A549 treated with DMSO at 1 μM for 4 hours (cell line): Measurements from ENCODE around the gene PPP2R1A. TPM values are rescaled to one million over a fixed set of nuclear protein-coding genes. Genes with fewer than 3 reads are reported as not detected.

Experiments
- total RNA-seq: library from RNA; stranded (reverse); fragments of 200-300 nt; extraction: Qiagen RNA extraction; gene quantifications from 5 replicates; pipeline ENCODE4 v1.2.3, GENCODE V29; 2022; ENCODE audit warnings: low read depth

The PPP2R1A gene
- 209 to 320 TPM (median 294 TPM) in 5 replicates for total RNA-seq

GRCh38 chr19:52189735-52190486 lies at the start of gene PPP2R1A:
Gene PPP2R1A, plus strand, starts transcription at chr19:52190052. Its CDS starts 45 bp downstream, at chr19:52190097.

DNA sequence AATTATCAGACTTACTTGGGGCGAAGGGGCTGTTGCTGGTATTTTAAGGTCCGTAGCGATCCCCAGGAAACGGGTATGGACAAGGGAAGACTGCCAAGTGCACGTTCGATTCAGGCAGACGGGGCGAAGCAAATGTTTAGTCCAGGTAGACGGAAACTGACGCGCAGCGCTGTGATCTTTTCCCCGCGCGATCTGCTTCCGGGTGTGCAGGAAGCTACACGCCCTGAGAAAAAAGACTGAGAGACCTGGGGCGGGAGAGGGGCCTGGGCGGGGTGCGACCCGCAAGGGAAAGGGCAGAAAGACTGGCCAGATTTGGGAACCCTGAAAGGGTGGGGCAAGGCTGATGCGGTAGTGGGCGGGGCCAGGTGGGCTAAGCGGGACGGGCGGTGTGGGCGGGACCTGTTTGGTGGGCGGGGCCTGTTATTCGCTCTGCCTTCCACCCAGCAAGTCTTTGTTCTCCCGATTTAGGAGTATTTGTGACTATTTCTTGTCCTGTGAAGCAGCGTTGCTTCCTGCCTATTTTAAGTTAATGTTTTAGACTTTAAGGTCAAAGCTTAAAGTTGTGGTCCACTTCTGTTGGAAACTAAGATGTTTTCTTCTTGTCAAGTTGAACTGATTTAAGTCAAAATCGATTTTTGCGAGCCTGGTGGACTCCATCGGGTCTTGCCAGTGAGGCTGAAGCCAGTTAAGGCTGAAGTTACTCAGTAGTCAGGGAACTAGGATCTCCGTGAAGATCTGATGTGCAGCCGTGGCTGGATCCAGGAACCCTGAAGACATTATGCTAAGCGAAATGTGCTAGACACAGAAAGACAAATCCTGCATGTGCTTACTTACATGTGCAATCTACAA lies 18.3 kb upstream of the PPP2R1A start, which contains the start of gene ZNF836:
ZNF836 (minus strand) TSS at position 301 of the 849 bp plus-strand sequence. CDS start 3,549 bp downstream, outside the sequence.

GRCh38 chr19:52269338-52270261 lies 79.7 kb downstream of the PPP2R1A start, which contains the start of gene ZNF766:
Gene ZNF766, plus strand, starts transcription at chr19:52269587. Its CDS starts 27 bp downstream, at chr19:52269614.

Other genes starting within 250 kb of the PPP2R1A start
- 3.2 to 5.2 TPM (median 4.6 TPM) in 5 replicates for gene ZNF350, start 203.2 kb upstream of the PPP2R1A start, total RNA-seq
- gene ZNF615, start 181.8 kb upstream of the PPP2R1A start, total RNA-seq = 3.1 to 5.5 TPM (median 4.6 TPM) in 5 replicates
- 2.8 to 4.6 TPM (median 3.7 TPM) in 5 replicates for gene ZNF614, start 161.7 kb upstream of the PPP2R1A start, total RNA-seq
- gene ZNF432, start 141.2 kb upstream of the PPP2R1A start, total RNA-seq = 1.7 to 2.0 TPM (median 1.9 TPM) in 5 replicates
- 1.7 to 2.8 TPM (median 2.3 TPM) in 5 replicates for gene ZNF841, start 94.3 kb upstream of the PPP2R1A start, total RNA-seq
- 0.51 to 1.3 TPM (median 0.61 TPM) in 5 replicates for gene ZNF616, start 50.1 kb upstream of the PPP2R1A start, total RNA-seq
- gene ZNF836, start 18.4 kb upstream of the PPP2R1A start, total RNA-seq = 0.55 to 1.1 TPM (median 0.73 TPM) in 5 replicates
- gene ZNF766, start 79.5 kb downstream of the PPP2R1A start, total RNA-seq = 7.5 to 11.2 TPM (median 11.2 TPM) in 5 replicates
- gene ZNF480, start 107.1 kb downstream of the PPP2R1A start, total RNA-seq = 7.0 to 22.4 TPM (median 16.8 TPM) in 5 replicates
- not detected in 5 replicates for gene ZNF610, start 146.2 kb downstream of the PPP2R1A start, total RNA-seq
- 0.36 to 1.5 TPM (median 1.0 TPM) in 5 replicates for gene ZNF880, start 179.9 kb downstream of the PPP2R1A start, total RNA-seq
- 0.08 to 0.62 TPM (median 0.54 TPM) in 3 of 5 replicates, not detected in the others for gene ZNF528, start 207.8 kb downstream of the PPP2R1A start, total RNA-seq
- not detected in 5 replicates for gene ZNF534, start 239.1 kb downstream of the PPP2R1A start, total RNA-seq